SKM-1 (cell line): Measurements from ENCODE around the gene CRYGD.

Experiments used
- DNase-seq: peaks from one replicate; lab custom pipeline; 2025; ENCODE audit not compliant: unreplicated experiment; lab: John Stamatoyannopoulos, UW

CRYGD gene

DNA sequence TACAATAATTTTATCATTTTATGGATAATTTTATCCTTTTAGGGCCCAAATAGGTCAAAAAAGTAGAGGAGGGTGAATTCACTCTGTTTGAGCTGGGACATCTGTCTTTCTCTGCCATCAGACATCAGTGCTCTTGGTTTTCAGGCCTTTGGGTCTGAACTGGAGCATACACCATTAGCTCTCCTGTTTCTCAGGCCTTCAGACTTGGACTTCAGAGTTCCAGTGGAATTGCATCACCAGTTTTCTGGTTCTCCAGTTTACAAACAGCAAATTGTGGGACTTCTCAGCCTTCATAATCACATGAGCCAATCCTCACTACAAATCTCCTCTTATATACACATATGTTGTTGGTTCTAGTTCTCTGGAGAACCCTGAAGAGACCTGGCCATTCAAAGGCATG lies 33.9 kb downstream of the CRYGD start:
- DNase-seq: no peak

DNA sequence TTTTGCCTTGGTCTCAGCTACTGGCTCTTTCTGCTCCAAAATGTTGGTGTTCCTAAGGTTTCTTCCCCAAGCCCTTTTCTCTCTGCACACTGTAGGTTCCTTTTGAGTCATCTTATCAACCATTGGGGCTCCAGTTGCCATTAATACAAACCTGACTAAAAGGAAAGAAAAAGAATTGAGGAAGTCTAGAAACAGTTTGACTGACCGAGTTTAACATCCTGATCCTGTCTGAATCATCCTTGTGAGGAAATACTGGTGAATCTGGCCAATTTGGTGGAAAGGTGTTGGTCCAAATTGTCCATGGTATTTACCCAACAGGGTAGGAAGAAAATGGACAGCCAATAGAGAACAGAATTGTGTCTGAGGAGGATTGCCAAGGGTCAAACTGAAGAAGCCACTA lies 38.3 kb downstream of the CRYGD start:
- no peak for DNase-seq

GRCh38 chr2:208083807-208084206 lies 40.5 kb downstream of the CRYGD start:
- DNase-seq: no peak

DNA sequence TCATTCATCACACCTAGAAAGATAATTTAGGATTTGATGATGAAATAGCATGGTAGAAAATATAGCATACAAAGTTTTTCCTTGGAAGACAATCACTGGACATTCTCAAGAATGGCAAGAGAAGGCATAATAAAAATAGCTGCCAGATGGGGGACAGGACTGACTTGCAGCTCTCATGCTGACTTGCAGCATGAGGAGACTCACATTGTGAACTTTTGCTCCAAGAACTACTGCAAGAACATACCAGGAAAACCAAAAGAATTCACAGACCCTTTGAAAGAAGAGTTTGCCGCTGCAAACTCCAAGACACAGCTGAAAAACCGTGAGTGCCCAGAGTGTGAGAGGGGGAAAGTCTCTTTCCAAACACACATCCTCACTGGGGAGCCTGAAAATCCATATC lies 47.0 kb downstream of the CRYGD start:
- DNase-seq: no peak

- no peak for DNase-seq
Measured at GRCh38 chr2:208074610-208075356, 49.5 kb downstream of the CRYGD start.

- DNase-seq: peak; percentile 70
Measured at GRCh38 chr2:208072250-208072892, 52.0 kb downstream of the CRYGD start.
